A172 (cell line): ENCODE measurements around the gene TNS1. TPM values are rescaled to one million over a fixed set of nuclear protein-coding genes. Genes with fewer than 3 reads are reported as not detected.

Source experiments
- DNase-seq: peaks from one replicate; pipeline ENCODE4 v3.0.0-alpha.2; 2015; ENCODE audit warnings: low spot score
- total RNA-seq: library from RNA; depleted of rRNA; stranded (reverse); fragments of >200 nt; shearing (Covaris generic); gene quantifications from 2 replicates; pipeline ENCODE4 v1.2.3, GENCODE V29; 2014

The TNS1 gene
- total RNA-seq, 1 experiment from 2014 or later: 1.6 TPM

DNA sequence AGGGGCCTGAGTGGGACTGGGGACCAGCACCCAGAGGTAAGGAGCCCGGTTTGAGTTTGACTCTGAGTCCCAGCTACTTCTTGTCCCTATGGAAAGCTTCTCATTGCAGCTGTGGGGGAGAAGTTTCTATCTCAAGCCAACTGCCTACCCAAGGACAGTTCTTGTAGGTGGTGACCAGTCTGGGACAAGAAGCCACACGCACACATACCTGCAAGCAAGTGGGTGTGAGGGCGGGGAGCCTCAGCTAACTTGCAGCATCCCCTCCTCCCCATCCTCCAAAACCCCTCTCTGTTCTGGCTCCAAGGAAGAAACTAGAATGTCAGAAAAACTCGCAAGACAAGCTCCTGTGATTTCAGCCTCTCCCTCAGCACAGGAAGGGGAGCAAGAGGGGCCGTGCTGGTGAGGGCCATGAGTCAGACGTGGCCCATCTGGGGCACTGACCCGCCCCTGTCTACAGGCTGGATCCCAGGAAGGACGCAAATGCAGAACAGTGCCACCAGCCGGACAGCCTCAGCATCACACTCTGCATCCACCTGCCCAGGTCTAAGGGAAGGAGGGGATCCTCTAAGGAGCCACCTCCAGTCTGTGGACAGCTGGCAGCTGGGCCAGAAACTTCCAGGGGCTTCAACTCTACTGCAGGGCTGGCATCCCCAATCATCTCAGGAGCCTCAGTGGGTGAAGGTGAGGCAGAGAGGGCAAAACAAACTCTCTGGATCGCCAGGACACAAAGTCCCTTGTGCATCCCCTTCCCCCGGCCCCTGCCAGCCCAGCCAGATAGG is 103.4 kb downstream of the TNS1 start:
- peak; percentile 83 for DNase-seq

DNA sequence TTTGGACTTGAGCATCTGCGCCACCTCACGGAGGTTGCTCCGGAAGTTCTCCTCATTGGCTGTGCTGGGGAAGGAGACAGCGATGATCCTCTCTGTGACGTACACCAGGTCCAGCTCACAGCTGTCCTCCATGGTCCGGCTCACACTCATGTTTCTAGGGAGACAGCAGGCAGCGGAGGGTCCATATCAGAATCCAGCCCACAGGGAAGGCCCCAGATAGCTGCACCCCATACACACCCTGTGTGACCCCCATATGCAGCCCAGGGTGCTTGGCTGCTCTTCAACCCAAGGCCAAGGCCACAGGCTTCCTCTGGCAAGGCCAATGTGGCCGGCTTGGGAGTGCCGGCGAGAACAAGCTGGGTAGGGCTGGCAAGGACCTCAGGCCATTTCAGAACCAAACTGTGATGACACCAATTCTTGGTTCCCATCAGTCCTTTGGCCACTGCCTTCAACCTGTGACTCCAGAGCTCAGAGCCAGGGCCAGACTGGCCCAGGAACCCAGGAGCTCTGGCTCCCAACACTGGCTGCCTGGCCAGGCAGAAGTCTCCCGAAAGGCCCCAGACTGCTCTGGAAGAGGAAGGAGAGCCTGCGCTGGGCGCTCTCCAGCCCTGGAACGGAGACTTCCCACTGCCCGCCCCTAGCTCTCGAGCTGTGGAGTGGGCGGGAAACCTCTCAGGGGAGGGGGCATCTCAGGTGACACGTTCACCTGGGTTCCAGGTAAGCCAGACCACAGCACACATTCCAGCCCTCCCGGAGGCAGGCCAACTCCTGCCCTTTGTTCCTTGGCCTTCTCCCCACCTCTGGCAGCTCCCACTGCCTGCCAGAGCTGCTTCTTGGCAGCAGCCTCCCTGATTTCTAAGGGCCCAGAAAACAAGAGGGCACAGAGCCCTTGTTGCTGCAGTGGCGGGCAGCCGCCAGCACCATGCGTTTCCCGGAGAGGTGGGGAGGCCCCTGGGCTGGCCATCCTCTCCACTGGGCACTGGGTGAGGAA is 104.7 kb downstream of the TNS1 start:
- DNase-seq: no peak

DNA sequence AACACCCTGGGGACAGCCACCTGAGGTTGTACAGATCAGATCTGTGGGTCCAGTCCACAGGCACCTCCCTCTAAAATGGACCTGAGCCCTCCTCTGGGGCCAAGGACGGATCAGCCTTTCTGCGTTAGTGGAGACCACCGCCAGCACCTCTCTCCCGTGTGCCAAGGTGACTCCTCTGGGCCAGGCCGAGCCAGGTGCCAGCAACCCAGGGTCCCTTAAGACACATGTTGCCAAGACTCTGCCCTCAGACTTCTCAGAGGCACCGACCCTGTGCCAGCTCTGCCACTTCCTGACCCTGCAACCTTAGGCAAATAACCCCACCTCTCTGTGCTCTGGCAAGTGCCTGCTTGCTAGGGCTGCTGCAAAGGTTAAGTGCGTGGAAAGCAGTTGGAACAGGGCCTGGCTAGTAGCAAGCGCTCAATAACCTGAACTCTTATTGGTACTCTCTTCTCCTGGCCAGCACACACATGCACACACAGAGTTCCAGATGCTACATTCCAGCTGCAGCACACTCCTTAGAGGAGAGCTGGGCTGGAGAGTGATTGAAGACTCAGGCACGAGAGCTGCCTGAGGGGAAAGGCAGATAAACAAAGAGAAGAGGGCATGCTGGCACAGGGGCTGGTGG is 105.6 kb downstream of the TNS1 start:
- no peak for DNase-seq

DNA sequence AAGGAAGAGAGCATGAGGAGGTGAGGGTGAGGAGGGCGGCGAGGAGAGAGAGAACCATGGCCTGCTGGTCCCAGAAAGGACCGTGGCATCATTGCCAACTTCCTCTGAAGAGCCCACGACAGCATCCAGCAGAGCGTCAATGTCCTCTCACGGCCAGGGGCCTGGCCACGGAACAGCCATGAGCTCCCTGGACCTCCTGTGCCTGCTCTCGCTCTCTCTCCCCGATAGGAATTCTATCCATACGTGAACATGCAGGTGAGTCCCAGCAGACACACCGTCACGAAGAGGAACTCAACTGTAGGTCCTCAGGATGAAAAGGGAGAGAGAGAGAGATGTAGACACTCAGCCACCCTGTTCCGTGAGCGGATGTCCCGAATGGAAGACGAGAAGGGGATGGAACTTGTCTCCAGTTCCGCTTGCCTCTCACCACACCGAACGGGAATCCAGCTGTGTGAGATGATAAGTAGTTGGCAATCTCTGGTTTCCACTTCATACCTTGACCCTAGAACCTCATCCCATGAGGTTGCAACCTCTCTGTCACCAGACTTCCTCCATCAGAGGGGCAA is 107.6 kb downstream of the TNS1 start:
- DNase-seq: no peak

DNA sequence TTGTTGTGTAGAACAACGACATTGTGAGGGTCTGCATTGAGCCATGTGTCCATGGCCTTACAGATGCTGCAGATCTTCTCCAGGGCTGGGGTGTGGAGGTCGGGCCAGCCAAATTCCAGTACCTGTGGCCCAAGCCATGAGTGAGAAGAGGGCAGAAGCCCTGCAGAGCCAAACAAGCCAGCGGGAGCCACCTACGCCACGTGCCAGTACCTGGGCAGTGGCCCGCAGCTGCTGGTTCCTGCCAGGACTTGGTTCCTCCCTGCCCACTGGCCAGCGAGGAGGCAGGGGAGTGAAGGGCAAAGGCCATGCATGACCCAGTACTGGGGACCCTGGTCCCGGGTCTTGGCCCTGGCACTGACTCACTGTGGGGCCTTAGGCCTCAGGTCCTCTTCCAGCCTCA is 109.4 kb downstream of the TNS1 start:
- no peak for DNase-seq

DNA sequence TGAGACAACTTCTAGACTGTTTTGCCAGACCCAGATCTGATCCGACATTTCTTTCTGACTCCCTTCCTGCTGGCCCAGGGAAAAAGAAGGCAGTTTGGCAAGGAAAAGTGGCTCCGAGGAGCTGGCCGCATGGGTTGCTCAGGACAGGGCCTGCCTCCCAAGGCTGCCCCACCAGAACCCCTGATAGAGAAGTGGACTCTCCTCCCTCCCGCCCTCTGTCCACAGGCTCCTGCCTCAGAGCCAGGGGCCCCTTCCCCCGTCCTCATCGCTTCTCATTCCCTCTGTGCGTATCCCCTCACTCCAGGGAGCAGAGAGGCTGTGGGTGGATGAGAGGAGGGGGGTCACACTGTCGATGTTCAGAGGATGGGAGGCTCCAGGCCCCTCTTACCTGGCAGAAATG is 110.2 kb downstream of the TNS1 start:
- DNase-seq: no peak

DNA sequence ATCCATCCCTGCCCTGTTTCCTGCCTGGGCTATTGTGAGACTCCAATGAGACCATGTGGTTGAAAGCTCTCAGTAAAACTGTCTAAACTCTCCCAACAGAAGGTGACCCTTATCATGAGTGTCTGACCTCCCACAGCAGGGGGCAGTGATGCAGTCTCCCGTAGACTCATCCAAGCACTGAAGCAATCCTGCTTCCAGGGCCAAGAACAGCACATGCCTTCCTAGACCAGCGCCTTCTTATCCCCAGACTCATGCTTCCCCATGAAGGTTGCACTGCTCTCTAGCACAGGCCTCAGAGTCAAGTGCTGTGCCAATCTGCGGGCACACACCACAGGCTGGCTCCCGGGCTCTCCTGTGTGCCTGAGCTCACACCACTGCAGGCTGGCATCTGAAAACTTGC is 112.3 kb downstream of the TNS1 start:
- peak; percentile 89 for DNase-seq

DNA sequence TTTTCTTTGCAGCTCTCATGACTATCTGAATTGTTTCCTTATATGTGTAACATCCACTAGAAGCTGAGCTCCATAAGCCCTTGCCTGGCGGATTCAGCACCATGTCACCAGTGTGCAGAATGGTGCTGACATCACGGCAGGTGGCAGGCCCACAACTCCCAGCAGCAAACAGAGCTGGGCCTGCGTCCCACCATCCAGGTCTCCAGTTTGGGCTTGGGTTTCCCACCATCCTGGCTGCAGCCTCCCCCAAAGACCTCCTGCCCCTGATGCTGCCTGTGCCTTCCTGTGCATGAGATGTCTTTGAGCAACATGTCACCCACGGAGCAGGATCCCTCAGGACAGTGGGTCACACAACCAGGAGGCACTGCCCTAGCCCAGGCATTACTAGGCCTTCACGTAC is 113.1 kb downstream of the TNS1 start:
- DNase-seq: no peak

DNA sequence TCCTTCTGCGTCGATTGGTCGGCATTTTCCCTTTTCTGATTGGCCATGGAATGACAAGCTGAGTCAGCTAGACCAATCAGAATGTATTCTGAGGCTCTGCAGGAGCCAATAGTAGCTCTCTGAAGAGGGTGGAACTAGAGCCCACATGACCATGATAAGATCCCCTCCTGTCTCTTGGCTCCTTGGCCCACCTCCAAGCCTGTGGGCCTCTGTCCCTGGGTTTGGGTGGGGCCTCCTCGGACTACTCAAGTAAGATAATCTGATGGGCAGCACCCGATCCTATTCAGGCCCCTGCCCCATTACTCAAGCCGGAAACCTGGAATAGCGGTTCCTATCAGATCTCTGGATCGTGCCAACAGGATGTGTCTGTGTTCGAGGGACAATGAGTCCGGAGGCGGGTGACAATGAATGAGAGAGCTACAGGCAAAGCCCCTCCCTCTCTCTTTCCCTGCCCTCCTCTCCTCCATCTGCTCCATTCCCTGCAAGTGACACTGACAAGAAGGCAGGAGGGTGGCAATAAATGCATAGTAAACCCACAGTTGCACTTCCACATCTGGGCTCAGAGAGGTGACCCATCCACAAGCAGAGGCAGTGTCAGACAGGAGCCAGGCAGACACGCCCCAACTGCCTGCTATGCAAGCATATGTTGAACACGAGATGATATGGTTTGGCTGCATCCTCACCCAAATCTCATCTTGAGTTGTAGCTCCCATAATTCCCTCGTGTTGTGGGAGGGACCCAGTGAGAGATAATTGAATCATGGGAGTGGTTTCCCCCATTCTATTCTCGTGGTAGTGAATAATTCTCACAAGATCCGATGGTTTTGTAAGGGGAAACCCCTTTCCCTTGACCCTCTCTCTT is 114.7 kb downstream of the TNS1 start:
- DNase-seq: no peak

DNA sequence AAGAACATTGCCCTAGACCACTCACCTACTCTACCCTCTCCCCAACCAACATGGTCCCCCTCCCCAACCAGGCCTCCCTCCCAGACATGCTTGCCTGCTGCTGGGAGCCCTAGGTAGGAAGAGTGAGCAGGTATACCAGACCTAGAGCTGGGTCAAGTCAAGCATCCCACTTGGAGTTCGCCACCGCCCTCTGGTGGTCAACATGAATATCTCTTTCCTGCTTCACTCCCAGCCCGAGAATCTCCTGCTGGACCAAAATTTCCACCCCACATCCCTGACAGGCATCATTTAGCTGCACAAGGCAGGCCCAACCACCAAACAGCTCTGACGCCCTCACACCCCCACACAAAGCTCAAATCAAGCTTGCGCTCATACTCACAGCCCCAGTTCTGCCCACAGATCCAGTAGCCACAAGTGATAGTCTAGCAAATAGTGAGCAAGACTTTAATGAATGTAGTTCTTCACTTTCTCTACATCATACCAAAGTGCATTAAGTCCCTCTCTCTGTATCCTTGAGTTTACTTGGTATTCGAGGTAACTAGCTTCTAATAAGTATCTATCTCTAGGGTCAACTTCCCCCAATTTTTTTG is 116.0 kb downstream of the TNS1 start:
- DNase-seq: peak; percentile 66

DNA sequence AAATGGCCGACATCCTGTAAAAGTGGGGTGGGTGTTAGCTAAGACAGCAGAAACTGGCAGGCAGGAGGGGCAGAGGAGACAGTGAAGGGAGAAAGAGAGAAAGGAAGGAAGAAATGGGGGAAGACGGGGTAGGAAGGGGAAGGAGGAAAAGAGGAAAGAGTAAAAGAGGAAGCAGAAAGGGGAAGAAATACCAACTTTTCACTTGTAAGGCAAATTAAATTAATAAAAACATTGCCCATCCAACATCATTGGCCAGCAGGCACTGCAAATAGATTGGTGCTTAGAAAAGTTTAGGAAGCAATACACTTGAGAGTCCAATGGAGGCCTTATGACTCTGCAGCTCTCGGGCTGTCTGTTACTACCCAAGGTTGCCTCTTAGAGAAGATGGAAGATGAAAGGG is 116.7 kb downstream of the TNS1 start:
- DNase-seq: no peak

DNA sequence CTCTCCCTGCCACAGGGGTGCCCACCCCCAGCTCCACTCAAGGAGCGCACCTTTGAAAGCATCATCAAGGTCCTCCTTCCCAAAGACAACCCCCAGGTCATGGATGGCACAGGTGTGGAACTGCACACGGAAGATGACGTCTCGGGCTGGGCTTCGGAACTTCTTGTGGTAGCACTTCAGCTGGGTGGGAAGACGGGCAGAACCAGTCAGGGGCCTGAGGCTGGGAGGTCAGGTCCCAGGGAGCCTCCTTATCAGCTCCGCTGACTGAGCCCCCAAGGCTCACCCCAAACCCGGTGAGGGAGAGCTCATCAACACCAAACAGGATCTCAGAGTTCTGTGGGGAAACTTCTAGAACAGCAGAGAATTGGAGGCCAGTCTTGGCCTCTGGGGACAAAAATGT is 117.8 kb downstream of the TNS1 start:
- no peak for DNase-seq

DNA sequence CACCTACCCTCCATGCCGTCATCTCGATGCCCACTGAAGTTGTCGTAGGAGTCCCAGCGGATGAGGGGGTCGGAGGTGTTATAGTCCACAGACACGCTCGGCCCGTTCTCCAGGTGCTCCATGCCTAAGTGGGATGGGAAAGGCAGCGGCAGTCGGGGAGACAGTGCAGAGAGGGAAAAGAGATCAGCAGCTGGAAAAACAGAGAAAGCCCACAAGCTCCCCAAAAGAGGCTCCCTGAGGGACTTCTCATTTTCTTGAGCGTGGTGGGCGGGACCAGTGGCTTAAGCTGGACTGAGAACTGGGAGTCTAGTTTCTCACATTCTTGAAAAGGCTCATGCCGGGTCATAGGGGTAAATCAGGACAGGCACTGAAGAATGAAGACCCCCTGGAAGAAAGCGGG is 121.9 kb downstream of the TNS1 start:
- DNase-seq: no peak

DNA sequence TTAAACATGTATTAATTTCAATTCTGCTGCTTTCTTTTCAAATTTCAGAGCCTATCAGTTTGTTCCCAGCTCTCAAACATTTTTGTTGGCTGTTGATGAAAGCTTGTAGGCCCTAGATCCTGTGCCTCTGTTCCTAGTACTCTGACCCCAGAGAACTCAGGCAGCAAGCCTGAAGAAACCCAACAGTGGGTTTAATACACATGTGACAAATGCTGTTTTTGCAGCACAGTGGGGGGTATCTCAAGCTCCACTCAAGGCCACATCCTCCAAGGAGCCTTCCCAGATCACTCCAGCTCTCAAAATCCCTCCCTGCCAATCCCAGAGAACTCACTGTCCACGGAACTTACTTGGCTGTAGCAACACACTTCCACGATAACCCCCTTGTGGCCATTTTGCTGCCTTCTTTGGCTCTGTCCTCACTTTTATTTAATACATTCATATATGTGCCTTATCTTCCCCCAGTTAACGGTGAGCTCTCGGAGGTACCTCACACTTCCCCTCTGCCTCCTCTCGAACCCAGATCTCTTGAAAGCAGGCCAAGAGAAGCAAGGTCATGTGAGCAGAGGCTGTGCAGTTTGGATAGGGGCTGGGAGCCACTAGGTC is 122.4 kb downstream of the TNS1 start:
- no peak for DNase-seq

DNA sequence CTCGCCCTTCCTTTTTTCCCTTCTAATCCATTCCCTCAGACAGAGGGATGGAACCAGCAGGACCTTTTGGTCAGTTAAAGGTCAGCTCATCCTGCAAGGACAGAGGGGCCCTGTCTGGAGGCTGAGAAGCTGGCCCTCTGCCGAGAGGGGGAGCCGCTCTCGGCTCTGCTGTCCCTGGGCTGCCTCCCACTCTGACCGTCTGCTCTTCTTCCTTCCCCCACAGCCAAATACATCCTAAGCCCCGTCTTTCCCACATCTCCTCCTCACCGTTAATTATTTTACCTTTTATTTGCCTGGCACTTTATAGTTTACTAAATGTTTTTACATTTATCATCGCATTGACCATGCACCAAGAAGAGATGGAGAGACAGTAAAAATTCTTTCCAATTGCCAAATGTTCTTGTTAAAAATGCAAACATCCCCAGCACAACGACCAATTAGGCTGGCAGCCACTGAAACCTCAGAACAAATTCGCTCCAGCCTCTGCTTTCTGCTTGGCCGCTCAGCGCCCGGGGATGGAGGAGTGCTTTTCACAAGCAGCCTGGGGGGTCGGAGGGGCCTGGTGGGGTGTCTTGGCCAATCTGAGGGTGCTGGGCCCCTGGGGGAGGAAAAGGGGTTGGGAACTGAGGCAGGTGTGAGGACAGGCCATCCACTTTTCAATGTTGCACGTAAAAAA is 123.7 kb downstream of the TNS1 start:
- no peak for DNase-seq

DNA sequence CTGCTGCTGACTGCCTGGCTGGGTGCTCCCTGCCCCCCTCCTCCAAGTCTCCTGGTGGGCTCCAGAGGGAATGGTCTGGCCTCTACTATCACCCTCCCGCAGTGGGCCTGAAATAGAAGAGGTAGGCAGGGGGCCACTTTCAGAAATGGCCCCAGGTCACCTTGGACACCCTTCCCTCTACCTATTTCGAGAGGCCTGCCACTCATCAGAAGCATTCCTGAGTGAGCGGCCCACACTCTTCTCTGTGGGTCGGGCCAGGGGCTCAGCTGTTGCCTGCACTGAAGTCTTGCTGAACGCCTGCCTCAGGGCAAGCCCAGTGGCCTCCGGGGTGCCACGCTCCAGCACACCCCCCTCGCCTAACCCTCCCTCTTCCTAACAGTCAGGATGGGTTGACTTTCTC is 124.9 kb downstream of the TNS1 start:
- DNase-seq: no peak

DNA sequence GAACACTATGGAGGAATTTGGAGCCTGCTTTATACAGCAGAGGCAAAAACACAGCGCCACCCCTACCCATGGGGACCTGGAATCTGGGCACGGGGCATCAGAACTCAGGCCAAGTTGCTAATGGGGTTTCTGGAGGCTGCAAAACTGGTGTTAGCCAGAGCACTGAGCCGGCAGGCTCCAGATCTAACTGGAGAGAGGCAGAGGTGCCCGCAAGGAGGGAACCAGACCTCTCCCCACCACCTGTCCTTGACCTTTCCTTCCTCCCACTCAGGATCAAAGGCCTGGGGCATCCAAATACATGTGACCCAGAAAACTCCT is 126.6 kb downstream of the TNS1 start:
- no peak for DNase-seq

DNA sequence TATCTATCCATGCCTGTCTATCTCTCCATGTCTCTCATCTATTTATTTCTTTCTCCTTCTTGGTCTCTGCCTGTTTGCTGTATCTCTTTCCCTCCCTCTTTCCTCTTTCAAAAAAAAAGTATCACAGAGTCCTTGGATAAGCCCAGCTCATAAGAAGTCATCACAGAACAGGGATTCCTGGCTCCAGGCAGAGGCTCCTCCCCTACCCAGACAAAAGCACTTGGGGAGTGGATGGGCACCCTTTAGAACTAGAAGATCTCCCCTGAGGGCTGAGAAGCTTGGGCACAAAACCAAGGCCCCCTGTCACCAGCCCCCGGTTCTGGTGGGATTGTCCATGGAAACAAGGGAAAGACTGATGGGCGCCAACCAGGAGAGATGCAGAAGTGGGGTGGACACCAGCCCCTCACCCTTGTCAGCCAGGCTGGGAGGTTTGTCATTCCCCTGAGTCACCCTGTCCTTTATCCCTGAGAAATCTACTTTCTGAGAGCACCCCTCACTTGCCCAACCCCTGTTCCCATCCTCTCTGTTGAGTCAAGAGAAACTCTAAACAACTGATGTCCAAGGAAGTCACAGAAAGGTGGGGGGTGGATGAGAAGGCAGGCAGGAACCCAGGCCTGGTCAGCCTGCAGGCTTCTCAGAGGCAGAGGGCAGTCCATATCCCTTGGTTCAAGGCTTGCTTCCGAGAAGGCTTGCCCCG is 127.1 kb downstream of the TNS1 start:
- no peak for DNase-seq

DNA sequence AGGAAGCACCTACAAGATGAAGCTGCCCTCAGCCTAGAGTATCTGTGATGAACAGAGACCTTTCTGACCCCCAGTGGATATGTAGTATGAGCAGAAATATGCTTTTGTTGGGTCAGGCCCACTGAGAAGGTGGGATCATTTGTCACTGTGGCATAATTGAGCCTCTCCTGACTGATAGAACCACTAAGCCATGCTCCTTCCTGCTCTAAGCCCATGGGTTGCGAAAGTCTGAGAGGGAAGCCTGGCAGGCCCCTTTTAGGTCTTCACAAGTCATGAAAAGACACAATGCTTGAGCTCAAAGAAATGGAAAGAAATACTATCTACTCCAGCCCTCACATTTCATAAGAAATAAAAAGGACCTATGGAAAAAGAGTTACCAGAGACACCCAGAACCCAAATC is 127.7 kb downstream of the TNS1 start:
- DNase-seq: no peak
